HCT116 (cell line): ENCODE measurements around the gene CCR6. TPM values are rescaled to one million over a fixed set of nuclear protein-coding genes. Genes with fewer than 3 reads are reported as not detected.

Experiments
- ATAC-seq: fragments of 200-7000 bp; cut with Tn5 transposase; 2 replicates; pipeline ENCODE4 v1.9.1; 2020; ENCODE audit warnings: mild to moderate bottlenecking, moderate library complexity
- BruUV-seq: library from RNA; stranded (reverse); fragments of 400-500 nt; replicated peaks from 2 replicates; lab custom pipeline; 2021; lab: Mats Ljungman, UMichigan
- CTCF ChIA-PET: fragments of 300-600 bp; sonication (Branson Sonifier 250); formaldehyde crosslinking; loops from one replicate; lab custom pipeline; 2021; ENCODE audit warnings: antibody characterized with exemption; lab: Charles Lee
- POLR2A ChIA-PET: fragments of 300-600, 350-600 bp; sonication (Branson Sonifier 250); formaldehyde crosslinking; loops from one replicate; lab custom pipeline; 2021; ENCODE audit warnings: antibody characterized with exemption; lab: Charles Lee
- RAD21 ChIA-PET, 2 experiments: fragments of 300-600 bp; sonication (Branson Sonifier 250); formaldehyde crosslinking; loops; one replicate each; lab custom pipeline; 2023; ENCODE audit warnings: low total read pairs in 2 of 2; ENCODE audit not compliant: uncharacterized antibody in 2 of 2, unreplicated experiment in 2 of 2, low non-redundant PET in 1 of 2; lab: Charles Lee
- DNase-seq: peaks from one replicate; pipeline ENCODE4 v3.0.0-alpha.2; 2010; ENCODE audit warnings: low read depth, low spot score
- H2AFZ ChIP-seq: fragments of 200-600 bp; shearing (Covaris generic), sonication (generic); 2 replicates; pipeline ENCODE4 v1.6.1; 2017; ENCODE audit warnings: low read depth, mixed run types, mixed read lengths, antibody characterized with exemption, low read length; ENCODE audit not compliant: poor library complexity, severe bottlenecking
- H3K27ac ChIP-seq: 2 replicates; pipeline ENCODE4 v1.5.1; 2012; ENCODE audit warnings: low read depth, low read length
- H3K27me3 ChIP-seq: fragments of 200-600 bp; sonication (generic); 2 replicates; pipeline ENCODE4 v1.6.1; 2016; ENCODE audit warnings: mixed run types, low read length, mixed read lengths; ENCODE audit not compliant: insufficient read depth
- H3K36me3 ChIP-seq, 2 experiments: fragments of 200-500 bp in 1 of 2; fragments of 200-600 bp in 1 of 2; sonication (Bioruptor generic) in 1 of 2; sonication (generic) in 1 of 2; 2 replicates each; pipeline versions ENCODE4 v1.5.1 to v1.6.1; 2014 to 2016; ENCODE audit warnings: low read length in 2 of 2, inconsistent platforms in 1 of 2, mixed read lengths in 1 of 2, mixed run types in 1 of 2; ENCODE audit not compliant: insufficient read depth in 2 of 2, control insufficient read depth in 1 of 2
- H3K4me1 ChIP-seq, 2 experiments: fragments of 200-600 bp in 1 of 2; sonication (generic) in 1 of 2; 2 replicates each; pipeline versions ENCODE4 v1.5.1 to v1.6.1; 2012 to 2017; ENCODE audit warnings: low read length in 2 of 2, inconsistent platforms in 1 of 2, mild to moderate bottlenecking in 1 of 2, mixed read lengths in 1 of 2, mixed run types in 1 of 2, moderate library complexity in 1 of 2; ENCODE audit not compliant: insufficient read depth in 2 of 2, control insufficient read depth in 1 of 2
- H3K4me2 ChIP-seq: fragments of 200-600 bp; sonication (generic); 2 replicates; pipeline ENCODE4 v1.6.1; 2017; ENCODE audit warnings: mixed run types, low read length, mixed read lengths
- H3K4me3 ChIP-seq, 2 experiments: fragments of 200-600 bp in 1 of 2; sonication (generic) in 1 of 2; replicated peaks in 1 of 2; 2 replicates each; pipeline ENCODE4 v1.5.1; 2011 to 2016; ENCODE audit warnings: low read length in 2 of 2, control low read depth in 1 of 2, low read depth in 1 of 2, mild to moderate bottlenecking in 1 of 2, mixed read lengths in 1 of 2, mixed run types in 1 of 2
- H3K79me2 ChIP-seq: fragments of 200-600 bp; sonication (generic); 2 replicates; pipeline ENCODE4 v1.6.1; 2017; ENCODE audit warnings: mild to moderate bottlenecking, mixed run types, low read length, moderate library complexity, mixed read lengths; ENCODE audit not compliant: insufficient read depth
- H3K9ac ChIP-seq: fragments of 200-600 bp; sonication (generic); 2 replicates; pipeline ENCODE4 v1.6.1; 2016; ENCODE audit warnings: low read length, mixed read lengths
- H3K9me2 ChIP-seq: fragments of 200-600 bp; sonication (generic), shearing (Covaris generic); 2 replicates; pipeline ENCODE4 v1.6.1; 2017; ENCODE audit warnings: mixed run types, mild to moderate bottlenecking, moderate library complexity; ENCODE audit not compliant: insufficient read depth
- H3K9me3 ChIP-seq, 2 experiments: fragments of 200-500 bp in 1 of 2; fragments of 200-600 bp in 1 of 2; sonication (Bioruptor generic) in 1 of 2; sonication (generic) in 1 of 2; 2 replicates each; pipeline ENCODE4 v1.6.1; 2014 to 2017; ENCODE audit warnings: low read length in 2 of 2, mixed read lengths in 2 of 2, inconsistent platforms in 1 of 2, low read depth in 1 of 2, mild to moderate bottlenecking in 1 of 2, mixed run types in 1 of 2, moderate library complexity in 1 of 2; ENCODE audit not compliant: control insufficient read depth in 1 of 2, insufficient read depth in 1 of 2
- H4K20me1 ChIP-seq: fragments of 200-600 bp; sonication (generic), shearing (Covaris generic); 2 replicates; pipeline ENCODE4 v1.6.1; 2017; ENCODE audit warnings: mixed run types, mild to moderate bottlenecking, moderate library complexity; ENCODE audit not compliant: insufficient read depth
- CBX3 ChIP-seq: IDR thresholded peaks from 2 replicates; pipeline ENCODE4 v1.6.1; 2012; ENCODE audit warnings: low read depth
- CEBPB ChIP-seq: IDR thresholded peaks from 2 replicates; pipeline ENCODE4 v1.6.1; 2012; ENCODE audit warnings: low read depth
- EGR1 ChIP-seq: IDR thresholded peaks from 2 replicates; pipeline ENCODE4 v1.6.1; 2012; ENCODE audit warnings: low read depth
- ELF1 ChIP-seq: IDR thresholded peaks from 2 replicates; pipeline ENCODE4 v1.6.1; 2012; ENCODE audit warnings: low read depth, borderline replicate concordance
- EZH2 ChIP-seq: fragments of 200-600 bp; sonication (generic); IDR thresholded peaks from 2 replicates; pipeline ENCODE4 v1.6.1; 2017; ENCODE audit warnings: antibody characterized with exemption, mixed run types
- EZH2phosphoT487 ChIP-seq: fragments of 200-600 bp; IDR thresholded peaks from 2 replicates; pipeline ENCODE4 v1.6.1; 2018; ENCODE audit warnings: antibody characterized with exemption, borderline replicate concordance
- FOSL1 ChIP-seq: IDR thresholded peaks from 2 replicates; pipeline ENCODE4 v1.6.1; 2012; ENCODE audit warnings: low read depth
- JUND ChIP-seq: IDR thresholded peaks from 2 replicates; pipeline ENCODE4 v1.6.1; 2012
- POLR2A ChIP-seq: IDR thresholded peaks from 2 replicates; pipeline ENCODE4 v1.7.0; 2011; ENCODE audit warnings: borderline replicate concordance; ENCODE audit not compliant: insufficient read depth, insufficient read length; ENCODE audit errors: extremely low read depth
- POLR2AphosphoS5 ChIP-seq: IDR thresholded peaks from 2 replicates; pipeline ENCODE4 v1.6.1; 2011; ENCODE audit warnings: mild to moderate bottlenecking, low read depth, low read length, moderate library complexity
- RAD21 ChIP-seq: IDR thresholded peaks from 2 replicates; pipeline ENCODE4 v1.6.1; 2012; ENCODE audit warnings: low read depth, mild to moderate bottlenecking
- SIN3A ChIP-seq: IDR thresholded peaks from 2 replicates; pipeline ENCODE4 v1.6.1; 2012; ENCODE audit warnings: low read depth
- SRF ChIP-seq: IDR thresholded peaks from 2 replicates; pipeline ENCODE4 v1.6.1; 2012; ENCODE audit warnings: low read depth
- TCF7L2 ChIP-seq: IDR thresholded peaks from 2 replicates; pipeline ENCODE4 v1.7.0; 2011; ENCODE audit warnings: borderline replicate concordance, inconsistent platforms; ENCODE audit not compliant: insufficient read depth, insufficient read length; ENCODE audit errors: extremely low read depth
- ZFX ChIP-seq: fragments of 450-650 bp; IDR thresholded peaks from 2 replicates; pipeline ENCODE4 v1.6.1; 2017
- ZNF274 ChIP-seq: fragments of 200-500 bp; sonication (Bioruptor generic); IDR thresholded peaks from 2 replicates; pipeline ENCODE4 v1.6.1; 2014; ENCODE audit warnings: mild to moderate bottlenecking, low read depth, low read length, inconsistent platforms
- intact Hi-C: fragments of 100-400 bp; cut with micrococcal nuclease; formaldehyde crosslinking; loops from 2 replicates; pipeline ENCODE4 v1.10.0; 2022
- total RNA-seq: library from RNA; stranded (reverse); gene quantifications from one replicate; pipeline ENCODE4 v1.2.1, GENCODE V29; 2021; ENCODE audit not compliant: unreplicated experiment
- TF ChIP-seq, protein P1 (sequence below): IDR thresholded peaks from 2 replicates; pipeline ENCODE4 v1.6.1; 2012
- TF ChIP-seq, protein P2 (sequence below), 3 experiments: fragments of 200-600 bp in 1 of 3; sonication (generic) in 1 of 3; IDR thresholded peaks in 2 of 3; conservative IDR thresholded peaks in 1 of 3; 2 replicates each; pipeline ENCODE4 v1.5.1; 2012 to 2017; ENCODE audit warnings: low read depth in 2 of 3, low read length in 2 of 3, antibody characterized with exemption in 1 of 3, borderline replicate concordance in 1 of 3, control low read depth in 1 of 3, mild to moderate bottlenecking in 1 of 3, mixed read lengths in 1 of 3, mixed run types in 1 of 3, moderate library complexity in 1 of 3; ENCODE audit not compliant: insufficient read depth in 1 of 3
- TF ChIP-seq, protein P3 (sequence below): IDR thresholded peaks from 2 replicates; pipeline ENCODE4 v1.6.1; 2012; ENCODE audit warnings: low read depth

Gene CCR6
- total RNA-seq, 1 experiment from 2014 or later: not detected

DNA sequence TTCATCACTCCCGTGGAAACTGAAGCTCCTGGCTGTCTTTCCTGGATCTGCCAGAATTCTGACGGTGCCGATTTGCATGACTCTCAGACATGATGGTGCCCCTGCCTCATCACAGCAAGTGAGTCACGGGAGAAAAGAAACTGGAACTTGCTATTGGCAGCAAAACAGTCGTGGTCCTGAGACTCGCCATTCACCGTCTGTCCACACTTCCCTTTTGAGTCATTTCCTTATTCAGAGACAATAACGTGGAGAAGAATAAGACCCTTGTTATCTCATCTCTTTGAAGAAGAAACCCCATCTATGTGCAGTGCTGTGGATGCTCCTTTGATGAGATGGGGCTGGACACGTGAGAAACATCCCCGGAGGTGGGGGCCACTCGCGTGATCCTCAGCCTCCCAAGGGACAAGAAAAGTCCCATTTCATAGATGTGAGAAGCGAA is 30.6 kb downstream of the CCR6 start:
- Histone ChIP-seq H3K4me2 (no peak overlapping the region; the same call in 1 of the 2 replicates), H3K4me1 (no peaks in the 10 kb centered on the region), H4K20me1 (no peaks in the 10 kb centered on the region), H3K9me3 (no peaks in the 10 kb centered on the region), H3K27me3 (peaks cover 28% of the 10 kb centered on the region), H3K9ac (no peak overlapping the region), H2AFZ (no peak overlapping the region), H3K36me3 (no peaks in the 10 kb centered on the region), H3K9me2 (no peaks in the 10 kb centered on the region), H3K4me3 (no peak overlapping the region), H3K79me2 (no peaks in the 10 kb centered on the region), H3K27ac (no peak overlapping the region)
- ChIA-PET POLR2A (no interaction called here), RAD21 (no interaction called here), CTCF (no interaction called here)
- no TSS peak for BruUV-seq
- no peak for DNase-seq
- no peak for ATAC-seq
- no peak for TF ChIP-seq SIN3A
- intact Hi-C loops: no loop called here

DNA sequence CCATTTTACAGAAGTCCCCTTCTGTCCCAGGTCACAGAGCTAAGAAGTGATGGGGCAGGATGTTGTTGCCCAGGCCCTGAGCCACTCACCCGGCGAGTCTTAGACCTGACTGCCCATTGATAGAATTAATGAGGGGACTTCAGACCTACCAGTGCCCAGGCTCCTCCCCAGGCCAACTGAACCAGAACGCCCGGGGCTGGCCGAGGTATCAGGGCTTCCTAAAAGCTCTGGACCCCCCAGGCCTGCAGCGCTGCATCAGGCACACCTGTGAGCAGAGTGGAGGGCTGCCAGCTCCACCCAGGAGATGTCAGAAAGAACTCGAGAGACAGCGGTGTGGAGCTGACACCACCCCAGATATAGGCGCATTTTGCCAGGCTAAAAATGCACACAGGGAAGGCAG is 31.4 kb downstream of the CCR6 start:
- no peaks in the 10 kb centered on the region for H3K36me3 ChIP-seq
- ChIA-PET RAD21 (no interaction called here), POLR2A (no interaction called here), CTCF (no interaction called here)
- TF ChIP-seq ELF1 (no peak), FOSL1 (no peak), CBX3 (no peak), POLR2AphosphoS5 (no peak), EGR1 (no peak), CEBPB (no peak), SRF (no peak), POLR2A (no peak), TCF7L2 (no peak), ZNF274 (no peak), EZH2phosphoT487 (no peak), RAD21 (no peak), EZH2 (no peak), ZFX (no peak), JUND (no peak)
- TF ChIP-seq, protein P1, sequence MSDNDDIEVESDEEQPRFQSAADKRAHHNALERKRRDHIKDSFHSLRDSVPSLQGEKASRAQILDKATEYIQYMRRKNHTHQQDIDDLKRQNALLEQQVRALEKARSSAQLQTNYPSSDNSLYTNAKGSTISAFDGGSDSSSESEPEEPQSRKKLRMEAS: no peak
- TF ChIP-seq, protein P2, sequence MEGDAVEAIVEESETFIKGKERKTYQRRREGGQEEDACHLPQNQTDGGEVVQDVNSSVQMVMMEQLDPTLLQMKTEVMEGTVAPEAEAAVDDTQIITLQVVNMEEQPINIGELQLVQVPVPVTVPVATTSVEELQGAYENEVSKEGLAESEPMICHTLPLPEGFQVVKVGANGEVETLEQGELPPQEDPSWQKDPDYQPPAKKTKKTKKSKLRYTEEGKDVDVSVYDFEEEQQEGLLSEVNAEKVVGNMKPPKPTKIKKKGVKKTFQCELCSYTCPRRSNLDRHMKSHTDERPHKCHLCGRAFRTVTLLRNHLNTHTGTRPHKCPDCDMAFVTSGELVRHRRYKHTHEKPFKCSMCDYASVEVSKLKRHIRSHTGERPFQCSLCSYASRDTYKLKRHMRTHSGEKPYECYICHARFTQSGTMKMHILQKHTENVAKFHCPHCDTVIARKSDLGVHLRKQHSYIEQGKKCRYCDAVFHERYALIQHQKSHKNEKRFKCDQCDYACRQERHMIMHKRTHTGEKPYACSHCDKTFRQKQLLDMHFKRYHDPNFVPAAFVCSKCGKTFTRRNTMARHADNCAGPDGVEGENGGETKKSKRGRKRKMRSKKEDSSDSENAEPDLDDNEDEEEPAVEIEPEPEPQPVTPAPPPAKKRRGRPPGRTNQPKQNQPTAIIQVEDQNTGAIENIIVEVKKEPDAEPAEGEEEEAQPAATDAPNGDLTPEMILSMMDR (IDR thresholded peaks at IDR 0.05 in 2 of 3, conservative IDR thresholded peaks at IDR 0.05 in 1 of 3; ENCODE audit: borderline replicate concordance in 1 of 3, insufficient read depth in 1 of 3, low read depth in 2 of 3, low read length in 2 of 3): no peak
- TF ChIP-seq, protein P3, sequence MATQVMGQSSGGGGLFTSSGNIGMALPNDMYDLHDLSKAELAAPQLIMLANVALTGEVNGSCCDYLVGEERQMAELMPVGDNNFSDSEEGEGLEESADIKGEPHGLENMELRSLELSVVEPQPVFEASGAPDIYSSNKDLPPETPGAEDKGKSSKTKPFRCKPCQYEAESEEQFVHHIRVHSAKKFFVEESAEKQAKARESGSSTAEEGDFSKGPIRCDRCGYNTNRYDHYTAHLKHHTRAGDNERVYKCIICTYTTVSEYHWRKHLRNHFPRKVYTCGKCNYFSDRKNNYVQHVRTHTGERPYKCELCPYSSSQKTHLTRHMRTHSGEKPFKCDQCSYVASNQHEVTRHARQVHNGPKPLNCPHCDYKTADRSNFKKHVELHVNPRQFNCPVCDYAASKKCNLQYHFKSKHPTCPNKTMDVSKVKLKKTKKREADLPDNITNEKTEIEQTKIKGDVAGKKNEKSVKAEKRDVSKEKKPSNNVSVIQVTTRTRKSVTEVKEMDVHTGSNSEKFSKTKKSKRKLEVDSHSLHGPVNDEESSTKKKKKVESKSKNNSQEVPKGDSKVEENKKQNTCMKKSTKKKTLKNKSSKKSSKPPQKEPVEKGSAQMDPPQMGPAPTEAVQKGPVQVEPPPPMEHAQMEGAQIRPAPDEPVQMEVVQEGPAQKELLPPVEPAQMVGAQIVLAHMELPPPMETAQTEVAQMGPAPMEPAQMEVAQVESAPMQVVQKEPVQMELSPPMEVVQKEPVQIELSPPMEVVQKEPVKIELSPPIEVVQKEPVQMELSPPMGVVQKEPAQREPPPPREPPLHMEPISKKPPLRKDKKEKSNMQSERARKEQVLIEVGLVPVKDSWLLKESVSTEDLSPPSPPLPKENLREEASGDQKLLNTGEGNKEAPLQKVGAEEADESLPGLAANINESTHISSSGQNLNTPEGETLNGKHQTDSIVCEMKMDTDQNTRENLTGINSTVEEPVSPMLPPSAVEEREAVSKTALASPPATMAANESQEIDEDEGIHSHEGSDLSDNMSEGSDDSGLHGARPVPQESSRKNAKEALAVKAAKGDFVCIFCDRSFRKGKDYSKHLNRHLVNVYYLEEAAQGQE: no peak
- no peak overlapping the region for H3K9ac ChIP-seq
- ATAC-seq (no peak), DNase-seq (no peak)
- no TSS peak for BruUV-seq
- H3K27me3 ChIP-seq: peaks cover 30% of the 10 kb centered on the region
- no peak overlapping the region for H3K4me2 ChIP-seq
- no peaks in the 10 kb centered on the region for H3K79me2 ChIP-seq
- H3K9me2 ChIP-seq: no peaks in the 10 kb centered on the region
- intact Hi-C loops: no loop called here
- H4K20me1 ChIP-seq: no peaks in the 10 kb centered on the region
- H3K27ac ChIP-seq: no peak overlapping the region
- H3K4me1 ChIP-seq: no peaks in the 10 kb centered on the region
- H3K9me3 ChIP-seq: no peaks in the 10 kb centered on the region
- H2AFZ ChIP-seq: no peak overlapping the region
- H3K4me3 ChIP-seq: no peak overlapping the region
